SK-N-SH (cell line): ENCODE measurements around the gene LPCAT1. TPM values are rescaled to one million over a fixed set of nuclear protein-coding genes. Genes with fewer than 3 reads are reported as not detected.

Experiments
- CTCF ChIA-PET: fragments of 300-600, 350-600 bp; formaldehyde crosslinking; extraction: SDS; loops from one replicate; lab custom pipeline; 2021; lab: Yijun Ruan, JAX
- POLR2A ChIA-PET: fragments of 350-600 bp; sonication (Branson Sonifier 250); formaldehyde crosslinking; extraction: SDS; loops from one replicate; lab custom pipeline; 2020; ENCODE audit warnings: antibody characterized with exemption, inconsistent platforms; lab: Yijun Ruan, JAX
- DNase-seq: peaks from one replicate; pipeline ENCODE4 v3.0.0; 2012
- H2AFZ ChIP-seq: fragments of 200-600 bp; sonication (generic); 2 replicates; pipeline ENCODE4 v1.8.1; 2016; ENCODE audit warnings: antibody characterized with exemption, mild to moderate bottlenecking, low read depth
- H3F3A ChIP-seq: fragments of 200-600 bp; sonication (generic); replicated peaks from 2 replicates; pipeline ENCODE3; 2016; ENCODE audit warnings: antibody characterized with exemption, mild to moderate bottlenecking; ENCODE audit not compliant: insufficient read depth
- H3K27ac ChIP-seq, 2 experiments: fragments of 200-500 bp in 1 of 2; fragments of 200-600 bp in 1 of 2; sonication (Bioruptor generic) in 1 of 2; sonication (generic), shearing (Covaris generic) in 1 of 2; 2 replicates each; pipeline versions ENCODE4 v1.5.1 to v1.6.1; 2014 to 2016; ENCODE audit warnings: low read depth in 2 of 2, inconsistent platforms in 1 of 2, low read length in 1 of 2, mild to moderate bottlenecking in 1 of 2, mixed read lengths in 1 of 2
- H3K27me3 ChIP-seq: fragments of 200-600 bp; sonication (generic), shearing (Covaris generic); 2 replicates; pipeline ENCODE4 v1.6.1; 2016; ENCODE audit warnings: mixed run types; ENCODE audit not compliant: insufficient read depth
- H3K36me3 ChIP-seq, 2 experiments: fragments of 200-500 bp in 1 of 2; fragments of 200-600 bp in 1 of 2; sonication (Bioruptor generic) in 1 of 2; sonication (generic) in 1 of 2; replicated peaks in 1 of 2; 2 replicates each; pipeline versions ENCODE3 to v1.5.1; 2014 to 2016; ENCODE audit warnings: low read length in 1 of 2, mild to moderate bottlenecking in 1 of 2; ENCODE audit not compliant: insufficient read depth in 2 of 2, control insufficient read depth in 1 of 2
- H3K4me1 ChIP-seq, 2 experiments: fragments of 200-500 bp in 1 of 2; fragments of 200-600 bp in 1 of 2; sonication (Bioruptor generic) in 1 of 2; sonication (generic), shearing (Covaris generic) in 1 of 2; 2 replicates each; pipeline versions ENCODE4 v1.5.1 to v1.6.1; 2014 to 2016; ENCODE audit warnings: low read depth in 1 of 2, low read length in 1 of 2, mixed run types in 1 of 2; ENCODE audit not compliant: insufficient read depth in 2 of 2, control insufficient read depth in 1 of 2
- H3K4me2 ChIP-seq: fragments of 200-600 bp; sonication (generic), shearing (Covaris generic); 2 replicates; pipeline ENCODE4 v1.6.1; 2017; ENCODE audit warnings: mixed run types
- H3K4me3 ChIP-seq, 2 experiments: fragments of 200-500 bp in 1 of 2; fragments of 200-600 bp in 1 of 2; sonication (Bioruptor generic) in 1 of 2; sonication (generic), shearing (Covaris generic) in 1 of 2; 2 replicates each; pipeline versions ENCODE4 v1.5.1 to v1.8.1; 2014 to 2016; ENCODE audit warnings: low read depth in 2 of 2, inconsistent platforms in 1 of 2, low read length in 1 of 2, mild to moderate bottlenecking in 1 of 2, mixed read lengths in 1 of 2, moderate library complexity in 1 of 2
- H3K79me2 ChIP-seq: fragments of 200-600 bp; sonication (generic); 2 replicates; pipeline ENCODE4 v1.8.1; 2017; ENCODE audit warnings: mild to moderate bottlenecking; ENCODE audit not compliant: insufficient read depth
- H3K9ac ChIP-seq: fragments of 200-600 bp; sonication (generic); 2 replicates; pipeline ENCODE4 v1.6.1; 2017; ENCODE audit warnings: mixed run types
- H3K9me2 ChIP-seq: fragments of 200-600 bp; sonication (generic); 2 replicates; pipeline ENCODE4 v1.6.1; 2017; ENCODE audit warnings: mixed run types
- H3K9me3 ChIP-seq: fragments of 200-600 bp; sonication (generic); 2 replicates; pipeline ENCODE4 v1.6.1; 2017; ENCODE audit warnings: mixed run types, mild to moderate bottlenecking, moderate library complexity
- H4K20me1 ChIP-seq: fragments of 200-600 bp; sonication (generic); 2 replicates; pipeline ENCODE4 v1.6.1; 2017; ENCODE audit warnings: mild to moderate bottlenecking, mixed run types; ENCODE audit not compliant: insufficient read depth
- ELF1 ChIP-seq: IDR thresholded peaks from 2 replicates; pipeline ENCODE4 v1.4.0; 2012
- GATA2 ChIP-seq: sonication (generic); formaldehyde crosslinking; IDR thresholded peaks from 2 replicates; pipeline ENCODE4 v1.5.0; 2020; ENCODE audit warnings: mild to moderate bottlenecking, missing genetic modification reagents
- MEF2A ChIP-seq: IDR thresholded peaks from 2 replicates; pipeline ENCODE4 v1.4.0; 2012; ENCODE audit warnings: low read depth, borderline replicate concordance
- TCF12 ChIP-seq: IDR thresholded peaks from 2 replicates; pipeline ENCODE4 v1.4.0; 2012
- whole genome bisulfite sequencing: methylation state at CpG from one replicate; pipeline ENCODE4 v1.1.6; 2017; ENCODE audit warnings: low lambda C conversion rate; 5-methylcytosine and 5-hydroxymethylcytosine counted together
- polyA plus RNA-seq, 3 experiments: library from polyadenylated mRNA; depleted of rRNA; stranded (reverse); fragments of >200 nt; gene quantifications; 2 replicates each; pipeline ENCODE4 v1.2.3, GENCODE V29; 2012
- TF ChIP-seq, protein P1 (sequence below): IDR thresholded peaks from 2 replicates; pipeline ENCODE4; 2012
- TF ChIP-seq, protein P2 (sequence below): IDR thresholded peaks from 2 replicates; pipeline ENCODE4 v1.4.0; 2012; ENCODE audit warnings: low read depth, borderline replicate concordance
- TF ChIP-seq, protein P3 (sequence below): fragments of 200-600 bp; sonication (generic); IDR thresholded peaks from 2 replicates; pipeline ENCODE4 v1.6.1; 2017; ENCODE audit warnings: antibody characterized with exemption, mild to moderate bottlenecking, moderate library complexity
- TF ChIP-seq, protein P4 (sequence below): IDR thresholded peaks from 2 replicates; pipeline ENCODE4 v1.6.1; 2012; ENCODE audit warnings: mild to moderate bottlenecking, low read depth, low read length, moderate library complexity

Gene LPCAT1
- polyA plus RNA-seq, 1 of the 3 experiments (the other 2 are of a cell fraction), result 42.3 TPM

DNA sequence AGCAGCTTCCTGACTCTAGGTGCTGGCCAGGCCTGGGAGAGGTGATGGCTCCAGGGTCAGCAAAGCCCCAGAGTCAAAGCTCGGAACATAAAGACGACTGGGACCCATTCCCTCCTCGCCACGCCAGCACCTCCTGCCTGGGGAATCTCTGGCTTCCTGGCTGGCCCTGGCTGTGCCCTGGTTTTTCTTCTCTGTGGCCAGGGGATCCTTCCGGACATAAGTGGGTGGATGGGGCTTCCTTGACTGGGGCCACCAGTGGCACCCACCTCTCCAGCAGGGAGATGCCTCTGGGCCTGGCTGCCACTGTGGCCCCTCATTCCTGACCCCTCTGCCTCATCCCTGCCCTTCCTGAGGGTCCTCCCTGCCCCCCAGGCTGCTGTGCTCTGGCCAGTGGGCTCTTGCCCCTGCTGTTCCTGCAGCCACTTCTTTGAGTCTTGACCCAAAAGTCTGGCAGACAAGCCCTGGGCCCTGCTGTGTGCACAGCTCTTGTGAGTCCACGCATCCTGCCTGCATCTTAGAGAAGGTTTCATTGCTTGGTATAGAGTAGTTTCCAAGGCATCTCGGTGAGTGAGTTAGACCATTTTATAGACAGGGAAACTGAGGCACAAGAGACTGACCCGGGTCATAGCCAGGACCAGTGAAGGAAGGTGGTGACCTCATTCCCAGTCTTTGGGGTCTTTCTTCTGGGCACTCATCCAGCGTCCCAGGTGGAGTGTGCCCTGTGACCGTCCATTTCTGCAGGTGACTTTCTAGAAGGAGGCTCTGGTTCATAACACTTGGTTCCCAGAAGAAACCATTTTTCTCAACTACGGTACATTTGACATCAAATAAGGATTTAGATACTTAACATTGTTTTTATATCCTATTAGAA, 17.3 kb upstream of the LPCAT1 start:
- TF ChIP-seq, protein P1, sequence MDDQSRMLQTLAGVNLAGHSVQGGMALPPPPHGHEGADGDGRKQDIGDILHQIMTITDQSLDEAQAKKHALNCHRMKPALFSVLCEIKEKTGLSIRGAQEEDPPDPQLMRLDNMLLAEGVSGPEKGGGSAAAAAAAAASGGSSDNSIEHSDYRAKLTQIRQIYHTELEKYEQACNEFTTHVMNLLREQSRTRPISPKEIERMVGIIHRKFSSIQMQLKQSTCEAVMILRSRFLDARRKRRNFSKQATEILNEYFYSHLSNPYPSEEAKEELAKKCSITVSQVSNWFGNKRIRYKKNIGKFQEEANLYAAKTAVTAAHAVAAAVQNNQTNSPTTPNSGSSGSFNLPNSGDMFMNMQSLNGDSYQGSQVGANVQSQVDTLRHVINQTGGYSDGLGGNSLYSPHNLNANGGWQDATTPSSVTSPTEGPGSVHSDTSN, result no peak
- TF ChIP-seq, protein P2, sequence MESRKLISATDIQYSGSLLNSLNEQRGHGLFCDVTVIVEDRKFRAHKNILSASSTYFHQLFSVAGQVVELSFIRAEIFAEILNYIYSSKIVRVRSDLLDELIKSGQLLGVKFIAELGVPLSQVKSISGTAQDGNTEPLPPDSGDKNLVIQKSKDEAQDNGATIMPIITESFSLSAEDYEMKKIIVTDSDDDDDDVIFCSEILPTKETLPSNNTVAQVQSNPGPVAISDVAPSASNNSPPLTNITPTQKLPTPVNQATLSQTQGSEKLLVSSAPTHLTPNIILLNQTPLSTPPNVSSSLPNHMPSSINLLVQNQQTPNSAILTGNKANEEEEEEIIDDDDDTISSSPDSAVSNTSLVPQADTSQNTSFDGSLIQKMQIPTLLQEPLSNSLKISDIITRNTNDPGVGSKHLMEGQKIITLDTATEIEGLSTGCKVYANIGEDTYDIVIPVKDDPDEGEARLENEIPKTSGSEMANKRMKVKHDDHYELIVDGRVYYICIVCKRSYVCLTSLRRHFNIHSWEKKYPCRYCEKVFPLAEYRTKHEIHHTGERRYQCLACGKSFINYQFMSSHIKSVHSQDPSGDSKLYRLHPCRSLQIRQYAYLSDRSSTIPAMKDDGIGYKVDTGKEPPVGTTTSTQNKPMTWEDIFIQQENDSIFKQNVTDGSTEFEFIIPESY, result no peak
- TF ChIP-seq TCF12 (no peak), MEF2A (no peak), GATA2 (no peak), ELF1 (no peak)
- TF ChIP-seq, protein P3, sequence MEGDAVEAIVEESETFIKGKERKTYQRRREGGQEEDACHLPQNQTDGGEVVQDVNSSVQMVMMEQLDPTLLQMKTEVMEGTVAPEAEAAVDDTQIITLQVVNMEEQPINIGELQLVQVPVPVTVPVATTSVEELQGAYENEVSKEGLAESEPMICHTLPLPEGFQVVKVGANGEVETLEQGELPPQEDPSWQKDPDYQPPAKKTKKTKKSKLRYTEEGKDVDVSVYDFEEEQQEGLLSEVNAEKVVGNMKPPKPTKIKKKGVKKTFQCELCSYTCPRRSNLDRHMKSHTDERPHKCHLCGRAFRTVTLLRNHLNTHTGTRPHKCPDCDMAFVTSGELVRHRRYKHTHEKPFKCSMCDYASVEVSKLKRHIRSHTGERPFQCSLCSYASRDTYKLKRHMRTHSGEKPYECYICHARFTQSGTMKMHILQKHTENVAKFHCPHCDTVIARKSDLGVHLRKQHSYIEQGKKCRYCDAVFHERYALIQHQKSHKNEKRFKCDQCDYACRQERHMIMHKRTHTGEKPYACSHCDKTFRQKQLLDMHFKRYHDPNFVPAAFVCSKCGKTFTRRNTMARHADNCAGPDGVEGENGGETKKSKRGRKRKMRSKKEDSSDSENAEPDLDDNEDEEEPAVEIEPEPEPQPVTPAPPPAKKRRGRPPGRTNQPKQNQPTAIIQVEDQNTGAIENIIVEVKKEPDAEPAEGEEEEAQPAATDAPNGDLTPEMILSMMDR, result no peak
- TF ChIP-seq, protein P4, sequence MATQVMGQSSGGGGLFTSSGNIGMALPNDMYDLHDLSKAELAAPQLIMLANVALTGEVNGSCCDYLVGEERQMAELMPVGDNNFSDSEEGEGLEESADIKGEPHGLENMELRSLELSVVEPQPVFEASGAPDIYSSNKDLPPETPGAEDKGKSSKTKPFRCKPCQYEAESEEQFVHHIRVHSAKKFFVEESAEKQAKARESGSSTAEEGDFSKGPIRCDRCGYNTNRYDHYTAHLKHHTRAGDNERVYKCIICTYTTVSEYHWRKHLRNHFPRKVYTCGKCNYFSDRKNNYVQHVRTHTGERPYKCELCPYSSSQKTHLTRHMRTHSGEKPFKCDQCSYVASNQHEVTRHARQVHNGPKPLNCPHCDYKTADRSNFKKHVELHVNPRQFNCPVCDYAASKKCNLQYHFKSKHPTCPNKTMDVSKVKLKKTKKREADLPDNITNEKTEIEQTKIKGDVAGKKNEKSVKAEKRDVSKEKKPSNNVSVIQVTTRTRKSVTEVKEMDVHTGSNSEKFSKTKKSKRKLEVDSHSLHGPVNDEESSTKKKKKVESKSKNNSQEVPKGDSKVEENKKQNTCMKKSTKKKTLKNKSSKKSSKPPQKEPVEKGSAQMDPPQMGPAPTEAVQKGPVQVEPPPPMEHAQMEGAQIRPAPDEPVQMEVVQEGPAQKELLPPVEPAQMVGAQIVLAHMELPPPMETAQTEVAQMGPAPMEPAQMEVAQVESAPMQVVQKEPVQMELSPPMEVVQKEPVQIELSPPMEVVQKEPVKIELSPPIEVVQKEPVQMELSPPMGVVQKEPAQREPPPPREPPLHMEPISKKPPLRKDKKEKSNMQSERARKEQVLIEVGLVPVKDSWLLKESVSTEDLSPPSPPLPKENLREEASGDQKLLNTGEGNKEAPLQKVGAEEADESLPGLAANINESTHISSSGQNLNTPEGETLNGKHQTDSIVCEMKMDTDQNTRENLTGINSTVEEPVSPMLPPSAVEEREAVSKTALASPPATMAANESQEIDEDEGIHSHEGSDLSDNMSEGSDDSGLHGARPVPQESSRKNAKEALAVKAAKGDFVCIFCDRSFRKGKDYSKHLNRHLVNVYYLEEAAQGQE, result no peak
- no peaks in the 10 kb centered on the region for H3K79me2 ChIP-seq
- 74% methylated on average over 10 of the region's 11 CpGs for WGBS
- H4K20me1 ChIP-seq, result no peaks in the 10 kb centered on the region
- H3K9me3 ChIP-seq, result no peaks in the 10 kb centered on the region
- no peak overlapping the region for H3K4me3 ChIP-seq
- H3K4me1 ChIP-seq, result no peaks in the 10 kb centered on the region; a peak in 1 of 4 replicates
- H3K27ac ChIP-seq, result no peak overlapping the region
- H3F3A ChIP-seq, result peaks cover 13% of the 10 kb centered on the region
- ChIA-PET POLR2A (no interaction called here), CTCF (no interaction called here)
- H2AFZ ChIP-seq, result no peak overlapping the region
- no peak overlapping the region for H3K4me2 ChIP-seq
- no peak overlapping the region for H3K9ac ChIP-seq
- H3K27me3 ChIP-seq, result no peaks in the 10 kb centered on the region
- H3K9me2 ChIP-seq, result no peaks in the 10 kb centered on the region
- DNase-seq, result no peak
- H3K36me3 ChIP-seq, result no peaks in the 10 kb centered on the region
